Measurements from ENCODE around the gene FOXN3. TPM values are rescaled to one million over a fixed set of nuclear protein-coding genes. Genes with fewer than 3 reads are reported as not detected.
A peak's percentile ranks its signal among the peaks of the same experiment; 100 is the strongest.

FOXN3 gene
- total RNA-seq, 1 experiment from 2014 or later = 125 TPM

- Mint-ChIP-seq H3K9me3 (peaks cover 9 to 15% of the 10 kb centered on the region in 2 experiments; a peak in 4 of 5 replicates), H3K4me1 (peaks cover 37 to 49% of the 10 kb centered on the region in 2 experiments), H3K4me3 (peak overlapping the region; percentile 86 to 90), H3K27ac (peak overlapping the region; percentile 26 to 73 (median 70); a peak in 5 of 7 replicates), H3K27me3 (ENCODE audit: low read depth) (no peaks in the 10 kb centered on the region), H3K36me3 (ENCODE audit: insufficient read depth in 1 of 3, low read depth in 3 of 3) (peaks cover 35 to 41% (median 37%) of the 10 kb centered on the region in 3 experiments)
- H3K18ac ChIP-seq (ENCODE audit: insufficient read length, low read depth, low read length) = peak overlapping the region; percentile 91
- peak overlapping the region; percentile 63 for H3K9ac ChIP-seq (ENCODE audit: extremely low read depth, insufficient read length, low read length)
- no peak for TF ChIP-seq CTCF (conservative IDR thresholded peaks at IDR 0.05)
- H2AK5ac ChIP-seq (ENCODE audit: insufficient read length, low read length) = no peak overlapping the region
- H3K23ac ChIP-seq (ENCODE audit: insufficient read length, low read depth, low read length) = no peak overlapping the region
- no peaks in the 10 kb centered on the region for H3K9me3 ChIP-seq (ENCODE audit: control insufficient read depth, low read depth, low read length)
- peak; percentile 97 for DNase-seq
- no peak overlapping the region for H2BK20ac ChIP-seq (ENCODE audit: low read depth, low read length, poor library complexity, severe bottlenecking)
- H3T11ph ChIP-seq (ENCODE audit: low read length) = no peak overlapping the region
- H3K79me1 ChIP-seq (ENCODE audit: insufficient read depth, low read depth, low read length, poor library complexity, severe bottlenecking) = peaks cover 6% of the 10 kb centered on the region
- H2BK15ac ChIP-seq (ENCODE audit: low read depth, low read length) = no peak overlapping the region
- H2BK5ac ChIP-seq (ENCODE audit: insufficient read length, low read length) = no peak overlapping the region
- H2BK12ac ChIP-seq (ENCODE audit: insufficient read length, low read depth, low read length) = no peak overlapping the region
- no CpG with 5 or more reads among the region's 98 CpGs for WGBS (ENCODE audit: extremely low coverage, insufficient read length, low lambda C conversion rate)
- H2BK120ac ChIP-seq (ENCODE audit: low read depth, low read length, poor library complexity, severe bottlenecking) = no peak overlapping the region
- peak overlapping the region; percentile 95 for H3K14ac ChIP-seq (ENCODE audit: insufficient read depth, low read length)
- no peak overlapping the region for H2AFZ ChIP-seq (ENCODE audit: low read length)
- H3K4me2 ChIP-seq (ENCODE audit: insufficient read depth, insufficient read length, low read length) = peak overlapping the region; percentile 77
- peaks cover 16% of the 10 kb centered on the region for H3K23me2 ChIP-seq (ENCODE audit: insufficient read length, low read depth, low read length, poor library complexity, severe bottlenecking)
- no peak overlapping the region; the same call in 1 of the 2 replicates for H3K4ac ChIP-seq (ENCODE audit: low read depth, low read length)
- H4K5ac ChIP-seq (ENCODE audit: insufficient read length, low read depth, low read length) = no peak overlapping the region
- no peak overlapping the region for H3K56ac ChIP-seq (ENCODE audit: insufficient read length, low read depth, low read length)
- no peak overlapping the region for H3K27ac ChIP-seq (ENCODE audit: insufficient read length, low read depth, low read length)
- no peak overlapping the region for H4K8ac ChIP-seq (replicated peaks; ENCODE audit: insufficient read length, low read depth, low read length)
- H4K91ac ChIP-seq (ENCODE audit: insufficient read length, low read depth, low read length) = no peak overlapping the region
- H4K20me1 ChIP-seq (ENCODE audit: control insufficient read depth, insufficient read depth, insufficient read length) = peaks cover 2% of the 10 kb centered on the region
- peaks cover 12% of the 10 kb centered on the region; the same call in 1 of the 2 replicates for H3K4me1 ChIP-seq (ENCODE audit: insufficient read depth, low read length)
- H3K79me2 ChIP-seq (ENCODE audit: insufficient read depth, low read length) = peaks cover 38% of the 10 kb centered on the region; the same call in 1 of the 2 replicates
- no peaks in the 10 kb centered on the region for H3K27me3 ChIP-seq (ENCODE audit: insufficient read depth, low read length)
These were observed 734 bp downstream of the FOXN3 start for GRCh38 chr14:89416002-89416995.
